Nephron progenitor cell (in vitro differentiated cells): ENCODE measurements around the gene TNRC6A.
"Not testable (repeated sequence)": the region's sequence is repeated elsewhere in the genome, so short reads cannot be mapped to it uniquely, and the experiment has no call there.

Experiments
- DNase-seq: peaks from one replicate; pipeline ENCODE4 v3.0.0; 2021
- H3K27ac Mint-ChIP-seq: 2 replicates; pipeline ENCODE4 v1.8.0; 2021; ENCODE audit warnings: mild to moderate bottlenecking, moderate library complexity, mixed read lengths
- H3K27me3 Mint-ChIP-seq: 2 replicates; pipeline ENCODE4 v1.8.0; 2021; ENCODE audit warnings: mild to moderate bottlenecking, low read depth, mixed read lengths; ENCODE audit not compliant: poor library complexity
- H3K36me3 Mint-ChIP-seq: 2 replicates; pipeline ENCODE4 v1.8.0; 2021; ENCODE audit warnings: low read depth, mixed read lengths
- H3K4me1 Mint-ChIP-seq: 2 replicates; pipeline ENCODE4 v1.8.0; 2021; ENCODE audit warnings: mixed read lengths
- H3K4me3 Mint-ChIP-seq: 2 replicates; pipeline ENCODE4 v1.8.0; 2021; ENCODE audit warnings: mild to moderate bottlenecking, moderate library complexity, mixed read lengths
- H3K9me3 Mint-ChIP-seq: 2 replicates; pipeline ENCODE4 v1.8.0; 2021; ENCODE audit warnings: mild to moderate bottlenecking, moderate library complexity, mixed read lengths
- CTCF ChIP-seq: fragments of 200-600 bp; sonication (generic); IDR thresholded peaks from 2 replicates; pipeline ENCODE4 v1.5.0; 2021; ENCODE audit warnings: antibody characterized with exemption

TNRC6A gene

GRCh38 chr16:24745391-24745790 is 15.9 kb downstream of the TNRC6A start:
- Mint-ChIP-seq H3K4me1 (peaks cover 5% of the 10 kb centered on the region), H3K27ac (peak overlapping the region; percentile 4), H3K4me3 (no peak overlapping the region), H3K27me3 (no peaks in the 10 kb centered on the region), H3K9me3 (no peaks in the 10 kb centered on the region), H3K36me3 (peaks cover 53% of the 10 kb centered on the region)
- DNase-seq, result no peak
- no peak for TF ChIP-seq CTCF

GRCh38 chr16:24745791-24746190 is 16.3 kb downstream of the TNRC6A start:
- TF ChIP-seq CTCF, result no peak
- Mint-ChIP-seq H3K4me1 (peaks cover 2% of the 10 kb centered on the region), H3K4me3 (no peak overlapping the region), H3K36me3 (peaks cover 49% of the 10 kb centered on the region), H3K27me3 (no peaks in the 10 kb centered on the region), H3K27ac (peak overlapping the region; percentile 22), H3K9me3 (no peaks in the 10 kb centered on the region)
- no peak for DNase-seq

- H3K36me3 Mint-ChIP-seq, result peaks cover 38% of the 10 kb centered on the region
- H3K9me3 Mint-ChIP-seq, result no peaks in the 10 kb centered on the region
- no peak overlapping the region for H3K4me3 Mint-ChIP-seq
- H3K27me3 Mint-ChIP-seq, result no peaks in the 10 kb centered on the region
- H3K4me1 Mint-ChIP-seq, result peaks cover 10% of the 10 kb centered on the region
- TF ChIP-seq CTCF, result no peak
- DNase-seq, result no peak
- H3K27ac Mint-ChIP-seq, result no peak overlapping the region
Observed at GRCh38 chr16:24747441-24747840, 18.0 kb downstream of the TNRC6A start.

- H3K4me1 Mint-ChIP-seq, result peaks cover 13% of the 10 kb centered on the region
- peaks cover 37% of the 10 kb centered on the region for H3K36me3 Mint-ChIP-seq
- TF ChIP-seq CTCF, result no peak
- no peak overlapping the region for H3K27ac Mint-ChIP-seq
- H3K4me3 Mint-ChIP-seq, result no peak overlapping the region
- no peak for DNase-seq
- no peaks in the 10 kb centered on the region for H3K27me3 Mint-ChIP-seq
- no peaks in the 10 kb centered on the region for H3K9me3 Mint-ChIP-seq
Observed at GRCh38 chr16:24748242-24748641, 18.8 kb downstream of the TNRC6A start.

- Mint-ChIP-seq H3K9me3 (no peaks in the 10 kb centered on the region), H3K4me3 (no peak overlapping the region), H3K36me3 (peaks cover 37% of the 10 kb centered on the region), H3K4me1 (peaks cover 13% of the 10 kb centered on the region), H3K27ac (peak overlapping the region; percentile 29), H3K27me3 (no peaks in the 10 kb centered on the region)
- no peak for DNase-seq
- no peak for TF ChIP-seq CTCF
Observed at GRCh38 chr16:24749310-24749709, 19.9 kb downstream of the TNRC6A start.

GRCh38 chr16:24749872-24750271 is 20.4 kb downstream of the TNRC6A start:
- Mint-ChIP-seq H3K36me3 (peaks cover 37% of the 10 kb centered on the region), H3K4me1 (peaks cover 13% of the 10 kb centered on the region)
- H3K27ac Mint-ChIP-seq, H3K4me3 Mint-ChIP-seq, H3K9me3 Mint-ChIP-seq, DNase-seq, H3K27me3 Mint-ChIP-seq: not testable (repeated sequence)
